GM18951 (cell line): Measurements from ENCODE around the gene CFAP251.
"Not testable (repeated sequence)": the region's sequence is repeated elsewhere in the genome, so short reads cannot be mapped to it uniquely, and the experiment has no call there.

Experiments used
- POLR2A ChIP-seq: IDR thresholded peaks from 4 replicates; pipeline ENCODE4 v1.6.1; 2011; ENCODE audit warnings: mild to moderate bottlenecking; ENCODE audit not compliant: insufficient read length, insufficient read depth; ENCODE audit errors: extremely low read depth
- in situ Hi-C: fragments of 300-500 bp; cut with MboI; formaldehyde crosslinking; loops from one replicate; pipeline ENCODE4 v1.12.0; 2022; ENCODE audit warnings: low sequenced_read_pairs, mixed read lengths, inconsistent platforms; ENCODE audit not compliant: unreplicated experiment

CFAP251 gene, protein sequence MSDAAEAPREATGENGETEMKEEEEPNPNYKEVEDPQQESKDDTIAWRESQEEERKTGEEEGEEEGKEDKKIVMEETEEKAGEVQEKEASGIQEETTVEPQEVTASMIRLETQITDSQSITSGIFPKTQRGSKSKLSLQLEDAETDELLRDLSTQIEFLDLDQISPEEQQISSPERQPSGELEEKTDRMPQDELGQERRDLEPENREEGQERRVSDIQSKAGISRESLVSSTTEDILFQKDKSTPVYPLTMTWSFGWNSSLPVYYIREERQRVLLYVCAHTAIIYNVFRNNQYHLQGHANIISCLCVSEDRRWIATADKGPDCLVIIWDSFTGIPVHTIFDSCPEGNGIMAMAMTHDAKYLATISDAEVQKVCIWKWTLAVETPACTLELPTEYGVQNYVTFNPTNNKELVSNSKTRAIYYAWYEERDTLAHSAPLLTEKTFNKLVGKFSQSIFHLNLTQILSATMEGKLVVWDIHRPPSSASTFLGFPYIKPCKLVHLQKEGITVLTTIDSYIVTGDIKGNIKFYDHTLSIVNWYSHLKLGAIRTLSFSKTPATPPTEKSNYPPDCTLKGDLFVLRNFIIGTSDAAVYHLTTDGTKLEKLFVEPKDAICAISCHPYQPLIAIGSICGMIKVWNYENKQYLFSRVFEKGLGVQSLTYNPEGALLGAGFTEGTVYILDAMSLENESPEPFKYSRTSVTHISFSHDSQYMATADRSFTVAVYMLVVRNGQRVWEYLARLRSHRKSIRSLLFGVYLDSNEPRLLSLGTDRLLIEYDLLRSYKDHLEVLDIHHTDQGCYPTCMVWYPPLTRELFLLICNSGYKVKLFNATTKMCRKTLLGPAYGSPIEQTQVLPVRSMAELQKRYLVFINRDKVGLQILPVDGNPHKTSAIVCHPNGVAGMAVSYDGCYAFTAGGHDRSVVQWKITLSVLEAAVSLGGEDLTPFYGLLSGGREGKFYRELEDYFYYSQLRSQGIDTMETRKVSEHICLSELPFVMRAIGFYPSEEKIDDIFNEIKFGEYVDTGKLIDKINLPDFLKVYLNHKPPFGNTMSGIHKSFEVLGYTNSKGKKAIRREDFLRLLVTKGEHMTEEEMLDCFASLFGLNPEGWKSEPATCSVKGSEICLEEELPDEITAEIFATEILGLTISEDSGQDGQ

GRCh38 chr12:121917950-121918678, at the start of gene CFAP251:
TSS of gene CFAP251 (plus strand) at chr12:121918592. CDS start at chr12:121921306, 2,714 bp downstream.
- peak; percentile 28 for TF ChIP-seq POLR2A
- in situ Hi-C loops = no loop called here

- in situ Hi-C loops = not testable (repeated sequence)
Observed at GRCh38 chr12:121869229-121869628, 49.2 kb upstream of the CFAP251 start.

- TF ChIP-seq POLR2A = no peak
- in situ Hi-C loops = no loop called here
Observed at GRCh38 chr12:121871467-121871866, 46.9 kb upstream of the CFAP251 start.

- in situ Hi-C loops = no loop called here
- no peak for TF ChIP-seq POLR2A
Observed at GRCh38 chr12:121872546-121873215, 45.7 kb upstream of the CFAP251 start.

DNA sequence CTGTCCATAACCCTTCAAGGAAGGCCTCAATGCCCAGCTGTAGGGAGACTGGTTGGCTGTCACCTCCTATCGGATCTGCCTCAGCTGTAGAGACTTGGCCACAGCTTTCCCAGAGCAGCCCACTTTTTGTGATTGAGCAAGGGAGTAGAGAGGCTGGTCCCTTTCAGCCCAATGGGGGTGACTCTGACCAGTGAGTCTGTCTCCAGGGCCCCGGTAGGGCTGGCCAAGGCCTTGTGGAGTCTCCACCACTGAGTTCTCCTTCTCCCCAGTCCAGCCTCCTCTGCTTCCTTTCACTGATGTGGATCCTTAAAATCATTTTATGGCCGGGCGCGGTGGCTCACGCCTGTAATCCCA, 45.2 kb upstream of the CFAP251 start:
- TF ChIP-seq POLR2A = no peak
- in situ Hi-C loops = no loop called here

DNA sequence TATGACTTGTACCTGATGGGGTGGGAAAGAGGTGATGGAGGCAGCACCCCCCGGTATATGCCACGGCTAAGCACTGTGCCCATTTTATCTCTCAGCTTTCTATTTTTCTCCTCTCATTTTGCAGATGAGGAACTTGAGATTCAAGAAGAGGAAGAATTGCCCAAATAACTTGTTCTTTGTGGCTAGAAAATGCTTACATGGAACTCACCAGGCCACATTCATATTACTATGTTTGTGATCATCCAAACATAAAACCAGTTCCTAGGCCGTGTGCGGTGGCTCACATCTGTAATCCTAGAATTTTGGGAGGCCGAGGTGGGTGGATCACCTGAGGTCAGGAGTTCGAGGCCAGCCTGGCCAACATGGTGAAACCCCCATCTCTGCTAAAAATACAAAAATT, 44.3 kb upstream of the CFAP251 start:
- TF ChIP-seq POLR2A = no peak
- in situ Hi-C loops = no loop called here

- in situ Hi-C loops = no loop called here
- no peak for TF ChIP-seq POLR2A
Observed at GRCh38 chr12:121875582-121875981, 42.8 kb upstream of the CFAP251 start.

GRCh38 chr12:121876080-121876447, 42.3 kb upstream of the CFAP251 start:
- in situ Hi-C loops = not testable (repeated sequence)

DNA sequence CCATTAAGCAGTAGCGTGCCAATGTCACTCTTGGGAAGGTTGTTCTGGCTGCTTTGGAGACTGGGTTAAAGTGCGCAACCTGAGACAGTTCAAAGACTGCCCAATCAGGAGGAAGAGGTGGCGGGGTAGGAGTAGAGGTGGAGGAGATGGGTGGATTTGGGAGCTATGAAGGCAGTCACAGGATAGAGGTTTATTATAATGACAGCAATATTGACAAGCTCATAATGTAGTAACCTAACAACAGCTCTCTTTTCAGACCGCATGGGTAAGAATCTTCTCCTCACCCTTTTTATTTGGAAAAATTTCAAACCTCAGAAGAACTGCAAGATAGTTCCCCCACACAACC, 35.1 kb upstream of the CFAP251 start:
- in situ Hi-C loops = no loop called here
- TF ChIP-seq POLR2A = no peak

- in situ Hi-C loops = not testable (repeated sequence)
Observed at GRCh38 chr12:121885129-121885528, 33.3 kb upstream of the CFAP251 start.

DNA sequence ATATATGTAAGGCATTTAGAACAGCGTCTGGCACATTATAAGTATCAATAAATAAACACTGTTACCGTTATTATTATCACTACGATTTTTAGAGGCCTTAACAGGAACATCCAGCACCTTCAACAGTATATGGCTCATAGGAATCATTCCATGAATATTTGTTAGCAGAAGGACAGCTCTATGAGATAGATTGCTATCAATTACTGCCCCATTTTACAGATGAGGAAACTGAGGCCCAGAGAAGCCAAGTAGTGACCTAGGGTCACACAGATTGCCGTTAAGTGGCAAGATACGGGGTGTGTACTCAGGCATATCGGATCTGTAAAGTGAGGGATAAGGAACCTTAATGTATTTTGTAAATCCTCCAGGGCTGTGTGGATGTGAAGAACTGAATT, 30.3 kb upstream of the CFAP251 start:
- in situ Hi-C loops = no loop called here
- no peak for TF ChIP-seq POLR2A

GRCh38 chr12:121888478-121889273, 29.7 kb upstream of the CFAP251 start, which contains the start of gene PSMD9:
TSS of gene PSMD9 (plus strand) at chr12:121888790. CDS start at chr12:121888857, 67 bp downstream.
- in situ Hi-C loops = no loop called here
- peak; percentile 92 for TF ChIP-seq POLR2A

- in situ Hi-C loops = no loop called here
- no peak for TF ChIP-seq POLR2A
Observed at GRCh38 chr12:121889274-121889624, 29.1 kb upstream of the CFAP251 start.

DNA sequence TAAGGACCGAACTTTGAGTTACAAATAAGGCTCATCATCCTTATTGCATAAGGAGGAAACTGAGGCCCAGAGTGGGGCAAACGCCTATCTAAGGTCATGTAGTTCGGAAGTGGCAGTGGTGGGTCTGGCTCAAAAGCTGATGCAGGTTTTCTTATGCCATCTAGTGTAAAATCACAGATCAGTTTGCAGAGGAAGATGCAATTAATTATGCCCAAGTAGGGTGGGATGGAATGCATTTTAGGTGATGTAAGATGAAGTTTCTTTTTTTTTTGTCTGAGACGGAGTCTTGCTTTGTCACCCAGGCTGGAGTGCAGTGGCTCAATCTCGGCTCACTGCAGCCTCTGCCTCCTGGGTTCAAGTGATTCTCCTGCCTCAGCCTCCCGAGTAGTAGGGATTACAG, 28.7 kb upstream of the CFAP251 start:
- in situ Hi-C loops = not testable (repeated sequence)
